Osteoblast (primary cell): ENCODE data around the gene RARRES1. TPM values are rescaled to one million over a fixed set of nuclear protein-coding genes. Genes with fewer than 3 reads are reported as not detected.

Experiments
- DNase-seq: peaks from one replicate; pipeline ENCODE4 v3.0.0; 2011; ENCODE audit warnings: low spot score, mixed read lengths; ENCODE audit not compliant: insufficient read length; ENCODE audit errors: missing footprints
- H2AFZ ChIP-seq: 2 replicates; pipeline ENCODE4 v1.6.0; 2011; ENCODE audit warnings: mild to moderate bottlenecking, low read length
- H3K27ac ChIP-seq: 2 replicates; pipeline ENCODE4 v1.5.1; 2011; ENCODE audit warnings: mild to moderate bottlenecking, low read depth, low read length, moderate library complexity
- H3K27me3 ChIP-seq: 2 replicates; pipeline ENCODE4 v1.6.0; 2012; ENCODE audit warnings: mild to moderate bottlenecking, control low read depth, inconsistent platforms, low read length, moderate library complexity; ENCODE audit not compliant: insufficient read depth
- H3K36me3 ChIP-seq: 2 replicates; pipeline ENCODE4 v1.5.1; 2011; ENCODE audit warnings: mild to moderate bottlenecking, low read length, control low read depth, moderate library complexity; ENCODE audit not compliant: insufficient read depth
- H3K4me1 ChIP-seq: 2 replicates; pipeline ENCODE4 v1.5.1; 2011; ENCODE audit warnings: mild to moderate bottlenecking, low read length, control low read depth, moderate library complexity; ENCODE audit not compliant: insufficient read depth
- H3K4me2 ChIP-seq: 2 replicates; pipeline ENCODE4 v1.6.0; 2011; ENCODE audit warnings: mild to moderate bottlenecking, low read length; ENCODE audit not compliant: insufficient read depth
- H3K4me3 ChIP-seq: fragments of 200-600 bp; sonication (generic); 3 replicates; pipeline ENCODE4 v1.5.1; 2012; ENCODE audit warnings: mild to moderate bottlenecking, low read length, inconsistent platforms; ENCODE audit not compliant: insufficient read depth
- H3K79me2 ChIP-seq: 2 replicates; pipeline ENCODE4 v1.6.0; 2012; ENCODE audit warnings: mild to moderate bottlenecking, low read length, control low read depth, inconsistent platforms; ENCODE audit not compliant: insufficient read depth
- H3K9me3 ChIP-seq: 2 replicates; pipeline ENCODE4 v1.5.1; 2011; ENCODE audit warnings: low read depth, low read length, control low read depth
- H4K20me1 ChIP-seq: 2 replicates; pipeline ENCODE4 v1.6.0; 2012; ENCODE audit warnings: mild to moderate bottlenecking, low read length, control low read depth; ENCODE audit not compliant: insufficient read depth
- CTCF ChIP-seq: IDR thresholded peaks from 2 replicates; pipeline ENCODE4 v1.5.1; 2011; ENCODE audit warnings: mild to moderate bottlenecking, low read depth, low read length, moderate library complexity; ENCODE audit errors: extremely low read depth
- total RNA-seq: library from RNA; depleted of rRNA; stranded (reverse); fragments of >200 nt; gene quantifications from 2 replicates; pipeline ENCODE4 v1.2.3, GENCODE V29; 2012

Gene RARRES1
- total RNA-seq, 1 donor, result 19.5 TPM

- peak overlapping the region; percentile 96 for H3K27ac ChIP-seq
- no peaks in the 10 kb centered on the region for H3K79me2 ChIP-seq
- H3K36me3 ChIP-seq, result no peaks in the 10 kb centered on the region
- no peak overlapping the region for H3K4me2 ChIP-seq
- H2AFZ ChIP-seq, result no peak overlapping the region
- H4K20me1 ChIP-seq, result no peaks in the 10 kb centered on the region
- DNase-seq, result no peak
- H3K27me3 ChIP-seq, result no peaks in the 10 kb centered on the region
- TF ChIP-seq CTCF, result no peak
- H3K9me3 ChIP-seq, result no peaks in the 10 kb centered on the region
- H3K4me3 ChIP-seq, result no peak overlapping the region
- H3K4me1 ChIP-seq, result peaks cover 60% of the 10 kb centered on the region
These were observed 10.1 kb downstream of the RARRES1 start for GRCh38 chr3:158722108-158722507.

- peak; percentile 84 for DNase-seq
- Histone ChIP-seq H3K4me2 (peak overlapping the region; percentile 28), H3K36me3 (no peaks in the 10 kb centered on the region), H3K4me1 (peaks cover 38% of the 10 kb centered on the region), H3K79me2 (no peaks in the 10 kb centered on the region), H4K20me1 (no peaks in the 10 kb centered on the region), H2AFZ (no peak overlapping the region), H3K4me3 (no peak overlapping the region), H3K27ac (peak overlapping the region; percentile 73), H3K9me3 (no peaks in the 10 kb centered on the region), H3K27me3 (no peaks in the 10 kb centered on the region)
- no peak for TF ChIP-seq CTCF
These were observed 13.6 kb downstream of the RARRES1 start for GRCh38 chr3:158718490-158719170.

DNA sequence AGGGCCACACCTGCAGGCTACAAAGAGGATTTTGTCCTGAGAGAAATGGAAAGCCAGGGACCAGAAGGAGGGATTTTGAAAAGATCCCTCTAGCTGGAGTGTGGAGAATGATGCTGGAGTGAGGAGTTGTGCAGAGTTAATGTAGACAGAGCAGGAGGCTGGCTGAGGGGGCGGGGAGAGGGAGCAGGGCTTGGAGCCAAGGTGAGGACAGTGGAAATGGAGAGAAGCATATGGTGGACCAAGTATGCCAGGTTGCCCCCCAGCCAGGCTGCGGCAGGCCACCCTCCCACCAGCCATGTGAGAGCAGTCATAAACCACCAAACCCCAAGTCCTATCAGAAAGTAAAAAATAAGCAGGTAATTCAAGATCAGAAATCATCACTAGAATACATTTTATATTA lies 14.7 kb downstream of the RARRES1 start:
- H3K4me3 ChIP-seq, result no peak overlapping the region
- no peak for TF ChIP-seq CTCF
- no peak for DNase-seq

GRCh38 chr3:158713094-158713499 lies 19.2 kb downstream of the RARRES1 start:
- TF ChIP-seq CTCF, result no peak
- Histone ChIP-seq H3K4me1 (peaks cover 59% of the 10 kb centered on the region), H3K36me3 (peaks cover 4% of the 10 kb centered on the region), H3K27me3 (no peaks in the 10 kb centered on the region), H3K79me2 (no peaks in the 10 kb centered on the region), H3K4me2 (no peak overlapping the region), H2AFZ (no peak overlapping the region), H3K27ac (peak overlapping the region; percentile 46), H3K4me3 (no peak overlapping the region), H3K9me3 (no peaks in the 10 kb centered on the region), H4K20me1 (no peaks in the 10 kb centered on the region)
- DNase-seq, result no peak

More for the DNA sequence above, 14.7 kb downstream of the RARRES1 start:
- peak overlapping the region; percentile 26 for H3K27ac ChIP-seq
- H3K27me3 ChIP-seq, result no peaks in the 10 kb centered on the region
- no peaks in the 10 kb centered on the region for H3K36me3 ChIP-seq
- H3K9me3 ChIP-seq, result no peaks in the 10 kb centered on the region
- H4K20me1 ChIP-seq, result no peaks in the 10 kb centered on the region
- no peaks in the 10 kb centered on the region for H3K79me2 ChIP-seq
- no peak overlapping the region for H2AFZ ChIP-seq
- H3K4me2 ChIP-seq, result no peak overlapping the region
- H3K4me1 ChIP-seq, result peaks cover 38% of the 10 kb centered on the region
